ENCODE results near the gene MIA.

DNA sequence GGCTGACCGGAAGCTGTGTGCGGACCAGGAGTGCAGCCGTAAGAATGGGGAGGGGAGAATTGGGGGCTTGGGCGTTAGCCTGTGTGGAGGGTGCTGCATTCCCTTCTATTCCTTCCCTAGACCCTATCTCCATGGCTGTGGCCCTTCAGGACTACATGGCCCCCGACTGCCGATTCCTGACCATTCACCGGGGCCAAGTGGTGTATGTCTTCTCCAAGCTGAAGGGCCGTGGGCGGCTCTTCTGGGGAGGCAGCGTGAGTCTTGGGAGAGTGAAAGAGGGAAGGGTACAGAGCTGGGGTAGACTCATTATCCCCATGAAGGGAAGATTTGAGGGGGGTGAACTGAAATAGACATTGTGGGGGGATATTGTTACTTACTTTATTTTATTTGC lies 306 bp downstream of the MIA start:
- TF ChIP-seq GATA3 (IDR thresholded peaks at IDR 0.05; ENCODE audit: low read depth, low read length) (no peak), GATA2 (IDR thresholded peaks at IDR 0.05; ENCODE audit: low read depth, low read length) (no peak)
